Brain microvascular endothelial cell (primary cell): Measurements from ENCODE around the gene CDON.

ENCODE experiments used
- DNase-seq: peaks from one replicate; pipeline ENCODE4 v3.0.0-alpha.2; 2020
- H3K27ac ChIP-seq: fragments of 250-450 bp; sonication (Bioruptor Pico); 2 replicates; pipeline ENCODE4 v1.5.1; 2020; ENCODE audit warnings: mild to moderate bottlenecking, moderate library complexity
- H3K27me3 ChIP-seq: fragments of 250-450 bp; sonication (Bioruptor Pico); replicated peaks from 2 replicates; pipeline ENCODE4 v1.5.1; 2020; ENCODE audit warnings: mild to moderate bottlenecking
- H3K36me3 ChIP-seq: fragments of 250-450 bp; sonication (Bioruptor Pico); replicated peaks from 2 replicates; pipeline ENCODE4 v1.5.1; 2020; ENCODE audit warnings: mild to moderate bottlenecking
- H3K4me3 ChIP-seq: 2 replicates; pipeline ENCODE4 v1.5.1; 2011; ENCODE audit warnings: low read depth, mild to moderate bottlenecking, control low read depth, low read length, moderate library complexity
- in situ Hi-C: cut with HindIII; loops from 2 replicates; pipeline ENCODE4 v1.10.0; 2017; ENCODE audit warnings: low sequenced_read_pairs, low pct_ligation_motif_present
- TF ChIP-seq, protein P1 (sequence below): IDR thresholded peaks from 2 replicates; pipeline ENCODE4 v1.5.1; 2011; ENCODE audit warnings: low read depth, mild to moderate bottlenecking, moderate library complexity, low read length, control low read depth, inconsistent platforms; ENCODE audit errors: missing control alignments

The CDON gene

DNA sequence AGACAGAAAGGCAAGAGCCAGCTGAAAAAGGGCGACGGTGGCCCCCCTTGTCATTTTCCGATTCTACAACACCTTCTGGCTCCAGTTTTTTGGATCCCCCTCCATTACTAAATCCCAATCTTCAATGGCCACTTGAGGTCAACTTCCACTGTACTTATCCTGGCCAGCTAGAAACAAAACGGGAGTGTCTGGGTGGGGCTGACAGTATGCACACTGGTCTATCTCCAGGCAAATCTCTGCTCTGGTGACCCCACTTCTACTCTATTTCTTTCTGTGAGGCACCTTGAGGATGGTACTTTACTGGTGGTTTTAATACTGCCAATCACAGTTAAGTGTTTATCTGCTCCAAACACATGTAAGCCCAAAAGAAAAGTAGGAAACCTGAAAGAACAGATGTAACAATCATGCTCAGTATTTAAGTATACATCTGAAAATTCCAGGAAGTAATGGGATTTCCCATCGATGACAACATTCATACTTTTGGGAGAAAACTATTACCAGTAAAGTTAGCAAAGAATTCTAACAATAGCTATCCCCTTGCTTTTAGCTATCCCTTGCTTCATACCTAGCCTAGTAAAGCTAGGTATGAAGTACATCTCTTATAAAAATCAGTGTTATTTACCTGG is 16.0 kb downstream of the CDON start:
- TF ChIP-seq, protein P1, sequence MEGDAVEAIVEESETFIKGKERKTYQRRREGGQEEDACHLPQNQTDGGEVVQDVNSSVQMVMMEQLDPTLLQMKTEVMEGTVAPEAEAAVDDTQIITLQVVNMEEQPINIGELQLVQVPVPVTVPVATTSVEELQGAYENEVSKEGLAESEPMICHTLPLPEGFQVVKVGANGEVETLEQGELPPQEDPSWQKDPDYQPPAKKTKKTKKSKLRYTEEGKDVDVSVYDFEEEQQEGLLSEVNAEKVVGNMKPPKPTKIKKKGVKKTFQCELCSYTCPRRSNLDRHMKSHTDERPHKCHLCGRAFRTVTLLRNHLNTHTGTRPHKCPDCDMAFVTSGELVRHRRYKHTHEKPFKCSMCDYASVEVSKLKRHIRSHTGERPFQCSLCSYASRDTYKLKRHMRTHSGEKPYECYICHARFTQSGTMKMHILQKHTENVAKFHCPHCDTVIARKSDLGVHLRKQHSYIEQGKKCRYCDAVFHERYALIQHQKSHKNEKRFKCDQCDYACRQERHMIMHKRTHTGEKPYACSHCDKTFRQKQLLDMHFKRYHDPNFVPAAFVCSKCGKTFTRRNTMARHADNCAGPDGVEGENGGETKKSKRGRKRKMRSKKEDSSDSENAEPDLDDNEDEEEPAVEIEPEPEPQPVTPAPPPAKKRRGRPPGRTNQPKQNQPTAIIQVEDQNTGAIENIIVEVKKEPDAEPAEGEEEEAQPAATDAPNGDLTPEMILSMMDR, result no peak
- in situ Hi-C loops, result no loop called here
- Histone ChIP-seq H3K27me3 (no peaks in the 10 kb centered on the region), H3K27ac (no peak overlapping the region), H3K4me3 (no peak overlapping the region), H3K36me3 (no peaks in the 10 kb centered on the region)
- DNase-seq, result no peak

DNA sequence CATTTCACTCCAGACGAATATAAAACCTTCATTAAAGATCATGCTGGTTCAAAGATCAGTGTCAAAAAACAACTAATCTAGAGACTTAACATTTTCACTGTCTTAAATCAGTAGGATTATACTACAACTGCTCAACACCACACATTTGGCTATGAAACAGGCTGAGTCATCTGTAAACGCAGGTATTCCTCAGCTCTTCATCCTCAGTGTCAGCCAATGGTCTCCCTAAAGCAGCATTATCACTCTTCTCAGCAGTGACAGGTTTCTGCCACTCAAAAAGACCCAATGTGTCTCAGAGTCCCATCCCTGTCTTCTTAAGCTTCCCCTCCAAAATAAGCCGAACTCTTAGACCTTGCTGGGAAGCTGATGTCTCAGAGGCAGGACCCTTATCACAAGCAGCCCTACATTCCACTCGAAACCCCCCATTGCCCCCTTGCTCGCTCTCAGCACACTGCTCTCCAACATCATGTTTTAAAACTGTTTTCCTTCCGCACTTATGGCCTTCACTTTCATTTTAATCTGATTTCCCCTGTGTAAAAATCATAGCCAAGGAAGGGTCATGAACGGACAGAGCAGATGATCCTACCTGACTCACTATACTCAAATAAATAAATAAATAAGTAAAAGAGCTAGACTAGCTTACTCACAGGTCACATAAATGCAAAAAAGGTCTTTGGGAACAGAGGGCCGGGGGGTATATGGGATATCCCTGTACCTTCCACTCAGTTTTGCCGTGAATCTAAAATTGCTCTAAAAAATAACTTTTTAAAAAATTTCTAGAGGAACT is 23.0 kb downstream of the CDON start:
- TF ChIP-seq, protein P1, result no peak
- no peak for DNase-seq
- Histone ChIP-seq H3K27ac (no peak overlapping the region), H3K36me3 (no peaks in the 10 kb centered on the region), H3K27me3 (no peaks in the 10 kb centered on the region), H3K4me3 (no peak overlapping the region)
- in situ Hi-C loops, result no loop called here

DNA sequence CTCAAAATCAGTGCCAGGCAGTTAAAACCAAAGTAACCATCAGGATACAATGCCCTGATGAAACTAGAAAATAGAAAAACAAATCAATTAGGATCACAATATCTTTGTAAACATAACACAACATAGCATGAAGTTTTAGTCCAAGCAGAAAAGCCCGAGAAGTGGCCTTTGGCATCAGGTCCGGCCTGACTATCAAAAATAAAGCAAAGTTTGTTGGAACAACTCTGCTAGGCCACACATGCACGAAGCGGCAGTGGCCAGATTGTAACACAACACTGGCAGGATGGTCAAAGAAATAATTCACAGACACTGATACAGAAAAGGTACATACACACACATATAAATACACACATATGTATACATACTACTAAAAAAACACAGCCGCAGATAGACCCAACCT is 26.9 kb downstream of the CDON start:
- in situ Hi-C loops, result no loop called here
- no peaks in the 10 kb centered on the region for H3K27me3 ChIP-seq
- no peak overlapping the region for H3K4me3 ChIP-seq
- TF ChIP-seq, protein P1, result no peak
- H3K36me3 ChIP-seq, result no peaks in the 10 kb centered on the region
- no peak for DNase-seq
- H3K27ac ChIP-seq, result no peak overlapping the region

DNA sequence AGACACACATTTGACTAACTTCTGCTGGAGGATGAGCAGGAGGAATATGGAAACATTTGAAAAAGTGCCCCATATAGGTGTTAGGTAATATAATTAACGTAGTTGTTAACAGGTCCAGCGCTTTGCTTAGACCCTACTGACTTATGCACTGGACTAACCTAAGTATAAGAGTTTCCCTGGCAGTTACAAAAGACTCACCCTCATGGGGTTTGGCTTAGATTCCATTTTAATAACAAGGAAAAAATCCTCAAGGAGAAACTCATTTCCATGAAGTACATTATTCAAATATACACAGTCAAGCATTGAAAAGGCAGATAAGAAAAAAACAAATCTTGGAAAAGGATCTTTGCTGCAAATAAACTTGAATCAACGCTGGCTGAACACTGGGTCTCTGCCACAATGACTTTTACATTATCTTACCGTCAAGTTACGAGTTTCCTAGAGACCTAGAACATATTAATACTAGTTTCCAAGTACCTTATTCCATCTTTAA is 27.7 kb downstream of the CDON start:
- Histone ChIP-seq H3K4me3 (no peak overlapping the region), H3K27me3 (no peaks in the 10 kb centered on the region), H3K36me3 (no peaks in the 10 kb centered on the region), H3K27ac (no peak overlapping the region)
- TF ChIP-seq, protein P1, result no peak
- in situ Hi-C loops, result no loop called here
- DNase-seq, result no peak

DNA sequence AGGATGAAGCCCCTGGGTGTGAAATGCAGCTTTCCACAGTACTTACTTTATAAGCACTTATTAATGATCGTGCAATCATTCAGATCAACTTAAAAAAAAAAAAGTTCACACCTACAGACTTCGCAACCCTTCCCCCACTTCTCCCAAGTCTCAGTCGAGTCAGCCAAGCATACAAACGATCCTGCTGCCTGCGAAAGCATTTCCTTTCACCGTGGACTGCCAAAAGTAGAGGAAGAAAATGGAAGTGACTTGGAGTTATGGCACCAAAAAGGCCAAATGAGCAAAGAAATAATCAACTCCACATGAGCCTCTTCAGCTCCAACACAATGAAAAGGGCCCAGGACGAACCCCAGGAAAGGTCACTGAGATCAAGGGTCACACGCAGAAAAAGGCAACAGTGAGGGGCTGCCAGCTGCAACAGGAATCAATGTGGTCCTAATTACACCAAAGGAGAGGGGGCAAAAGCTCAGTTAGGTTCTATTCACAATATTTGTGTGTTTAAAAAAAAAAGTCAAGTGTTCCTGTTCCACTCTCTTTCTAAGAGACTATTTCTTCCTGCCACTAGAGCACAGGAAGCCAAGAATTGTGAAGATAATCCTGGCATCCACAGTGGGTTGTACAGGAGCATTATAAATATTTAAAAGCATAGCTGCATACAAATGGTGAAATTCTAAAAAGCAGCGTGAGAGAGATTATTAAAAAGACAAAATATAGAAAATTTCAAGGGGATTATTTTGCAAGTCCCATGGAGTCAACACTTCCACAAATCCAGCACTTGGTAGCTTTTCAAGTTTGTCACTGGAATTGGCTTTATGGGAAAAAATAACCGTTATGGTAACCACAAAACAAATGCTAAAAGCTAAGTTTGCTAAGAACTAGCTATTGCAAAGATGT is 28.4 kb downstream of the CDON start:
- in situ Hi-C loops, result no loop called here
- TF ChIP-seq, protein P1, result no peak

More for the DNA sequence above, 28.4 kb downstream of the CDON start:
- DNase-seq, result no peak
- Histone ChIP-seq H3K36me3 (no peaks in the 10 kb centered on the region), H3K4me3 (no peak overlapping the region), H3K27me3 (no peaks in the 10 kb centered on the region), H3K27ac (no peak overlapping the region)
